OCI-LY7 (cell line): ENCODE data around the gene HMCN1.

Experiments
- EZH2phosphoT487 ChIP-seq: fragments of 200-600 bp; sonication (generic); IDR thresholded peaks from 2 replicates; pipeline ENCODE4 v1.6.1; 2018; ENCODE audit warnings: low read depth, borderline replicate concordance, mild to moderate bottlenecking, mixed run types, antibody characterized with exemption, low read length, moderate library complexity, mixed read lengths
- TF ChIP-seq, protein P1 (sequence below): fragments of 200-600 bp; sonication (generic); conservative IDR thresholded peaks from 2 replicates; pipeline ENCODE4 v1.5.1; 2014; ENCODE audit warnings: mild to moderate bottlenecking, antibody characterized with exemption, low read length, moderate library complexity, mixed read lengths

GRCh38 chr1:186188736-186189135 is 454.5 kb downstream of the HMCN1 start:
- TF ChIP-seq, protein P1, sequence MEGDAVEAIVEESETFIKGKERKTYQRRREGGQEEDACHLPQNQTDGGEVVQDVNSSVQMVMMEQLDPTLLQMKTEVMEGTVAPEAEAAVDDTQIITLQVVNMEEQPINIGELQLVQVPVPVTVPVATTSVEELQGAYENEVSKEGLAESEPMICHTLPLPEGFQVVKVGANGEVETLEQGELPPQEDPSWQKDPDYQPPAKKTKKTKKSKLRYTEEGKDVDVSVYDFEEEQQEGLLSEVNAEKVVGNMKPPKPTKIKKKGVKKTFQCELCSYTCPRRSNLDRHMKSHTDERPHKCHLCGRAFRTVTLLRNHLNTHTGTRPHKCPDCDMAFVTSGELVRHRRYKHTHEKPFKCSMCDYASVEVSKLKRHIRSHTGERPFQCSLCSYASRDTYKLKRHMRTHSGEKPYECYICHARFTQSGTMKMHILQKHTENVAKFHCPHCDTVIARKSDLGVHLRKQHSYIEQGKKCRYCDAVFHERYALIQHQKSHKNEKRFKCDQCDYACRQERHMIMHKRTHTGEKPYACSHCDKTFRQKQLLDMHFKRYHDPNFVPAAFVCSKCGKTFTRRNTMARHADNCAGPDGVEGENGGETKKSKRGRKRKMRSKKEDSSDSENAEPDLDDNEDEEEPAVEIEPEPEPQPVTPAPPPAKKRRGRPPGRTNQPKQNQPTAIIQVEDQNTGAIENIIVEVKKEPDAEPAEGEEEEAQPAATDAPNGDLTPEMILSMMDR: no peak
- TF ChIP-seq EZH2phosphoT487: no peak
